CD14-positive monocyte (primary cell): ENCODE measurements around the gene AQP9. TPM values are rescaled to one million over a fixed set of nuclear protein-coding genes. Genes with fewer than 3 reads are reported as not detected.

Experiments
- DNase-seq, 3 donors: peaks; one replicate each; pipeline ENCODE4 v3.0.0-alpha.2; 2011 to 2022
- H2AFZ ChIP-seq: 2 replicates; pipeline ENCODE4 v1.6.0; 2012; ENCODE audit warnings: mild to moderate bottlenecking, low read depth, low read length, inconsistent platforms; ENCODE audit not compliant: insufficient read depth, poor library complexity, severe bottlenecking
- H3K27ac ChIP-seq, 2 donors: 1 replicate in 1 of 2; 2 replicates in 1 of 2; pipeline ENCODE4 v1.5.1; 2012 to 2013; ENCODE audit warnings: low read length in 2 of 2, control low read depth in 1 of 2, inconsistent platforms in 1 of 2, low read depth in 1 of 2, mild to moderate bottlenecking in 1 of 2
- H3K27me3 ChIP-seq, 2 donors: one replicate each; pipeline versions ENCODE4 v1.6.0 to v1.6.1; 2011 to 2013; ENCODE audit warnings: low read length in 2 of 2; ENCODE audit not compliant: control insufficient read depth in 2 of 2, insufficient read depth in 2 of 2
- H3K36me3 ChIP-seq, 2 donors: replicated peaks in 1 of 2; 1 replicate in 1 of 2; 2 replicates in 1 of 2; pipeline versions ENCODE4 v1.5.1 to v1.6.1; 2012 to 2013; ENCODE audit warnings: low read length in 2 of 2, control low read depth in 1 of 2, inconsistent platforms in 1 of 2, mild to moderate bottlenecking in 1 of 2; ENCODE audit not compliant: insufficient read depth in 2 of 2, control insufficient read depth in 1 of 2
- H3K4me1 ChIP-seq, 2 donors: 1 replicate in 1 of 2; 2 replicates in 1 of 2; pipeline versions ENCODE4 v1.5.1 to v1.6.1; 2012 to 2013; ENCODE audit warnings: low read length in 2 of 2, control low read depth in 1 of 2, inconsistent platforms in 1 of 2, mild to moderate bottlenecking in 1 of 2, moderate library complexity in 1 of 2; ENCODE audit not compliant: insufficient read depth in 2 of 2, control insufficient read depth in 1 of 2
- H3K4me2 ChIP-seq: replicated peaks from 2 replicates; pipeline ENCODE3; 2012; ENCODE audit warnings: low read length, moderate library complexity, mild to moderate bottlenecking; ENCODE audit not compliant: poor library complexity, severe bottlenecking; ENCODE audit errors: extremely low read depth
- H3K4me3 ChIP-seq, 3 experiments: fragments of 200-600 bp in 1 of 3; sonication (generic) in 1 of 3; replicated peaks in 1 of 3; 1 replicate in 2 of 3; 2 replicates in 1 of 3; pipeline ENCODE4 v1.5.1; 2011 to 2013; ENCODE audit warnings: low read length in 3 of 3, mild to moderate bottlenecking in 3 of 3, control low read depth in 2 of 3, low read depth in 2 of 3, inconsistent platforms in 1 of 3, moderate library complexity in 1 of 3
- H3K79me2 ChIP-seq: 2 replicates; pipeline ENCODE4 v1.6.0; 2012; ENCODE audit warnings: mild to moderate bottlenecking, control low read depth, inconsistent platforms, low read length, moderate library complexity; ENCODE audit not compliant: insufficient read depth
- H3K9ac ChIP-seq: 2 replicates; pipeline ENCODE4 v1.6.0; 2017; ENCODE audit warnings: low read length, mild to moderate bottlenecking; ENCODE audit not compliant: insufficient read depth, poor library complexity, severe bottlenecking
- H3K9me3 ChIP-seq, 2 donors: replicated peaks in 1 of 2; 1 replicate in 1 of 2; 2 replicates in 1 of 2; pipeline versions ENCODE4 v1.5.1 to v1.6.1; 2012 to 2013; ENCODE audit warnings: low read length in 2 of 2, control low read depth in 1 of 2; ENCODE audit not compliant: control insufficient read depth in 1 of 2, insufficient read depth in 1 of 2
- H4K20me1 ChIP-seq: 2 replicates; pipeline ENCODE4 v1.6.0; 2012; ENCODE audit warnings: mild to moderate bottlenecking, low read length, control low read depth, moderate library complexity; ENCODE audit not compliant: insufficient read depth
- H3K27ac Mint-ChIP-seq, 7 donors: one replicate each; pipeline ENCODE4 v1.8.0; 2020; ENCODE audit warnings: mild to moderate bottlenecking in 7 of 7, mixed read lengths in 7 of 7, moderate library complexity in 6 of 7, inconsistent platforms in 2 of 7
- H3K27me3 Mint-ChIP-seq, 3 donors: one replicate each; pipeline ENCODE4 v1.8.0; 2021 to 2022; ENCODE audit warnings: low read depth in 3 of 3, mild to moderate bottlenecking in 3 of 3, mixed read lengths in 3 of 3, moderate library complexity in 3 of 3, inconsistent platforms in 1 of 3
- H3K36me3 Mint-ChIP-seq, 2 donors: one replicate each; pipeline ENCODE4 v1.8.0; 2020; ENCODE audit warnings: mixed read lengths in 2 of 2, inconsistent platforms in 1 of 2, mild to moderate bottlenecking in 1 of 2
- H3K4me1 Mint-ChIP-seq: one replicate; pipeline ENCODE4 v1.8.0; 2020; ENCODE audit warnings: mild to moderate bottlenecking, mixed read lengths
- H3K4me3 Mint-ChIP-seq, 2 donors: one replicate each; pipeline ENCODE4 v1.8.0; 2020; ENCODE audit warnings: mild to moderate bottlenecking in 2 of 2, mixed read lengths in 2 of 2, moderate library complexity in 1 of 2
- H3K9me3 Mint-ChIP-seq, 7 donors: one replicate each; pipeline ENCODE4 v1.8.0; 2020 to 2022; ENCODE audit warnings: mixed read lengths in 7 of 7, mild to moderate bottlenecking in 6 of 7, moderate library complexity in 6 of 7, inconsistent platforms in 2 of 7
- CTCF ChIP-seq: fragments of 200-600 bp; IDR thresholded peaks from one replicate; pipeline ENCODE4 v1.8.0; 2022; ENCODE audit warnings: antibody characterized with exemption, mild to moderate bottlenecking
- WGBS: methylation state at CpG from one replicate; pipeline ENCODE4 v1.1.5; 2013; ENCODE audit warnings: missing lambda C conversion rate; ENCODE audit not compliant: insufficient coverage; 5-methylcytosine and 5-hydroxymethylcytosine counted together
- intact Hi-C, 2 donors: fragments of 100-400 bp; cut with micrococcal nuclease; formaldehyde crosslinking; loops; one replicate each; pipeline versions ENCODE4 v1.15.0 to v1.15.1; 2023
- polyA plus RNA-seq, 3 donors: library from polyadenylated mRNA; depleted of rRNA in 1 of 3; unstranded in 2 of 3; stranded (reverse) in 1 of 3; fragments of 300-500 nt in 2 of 3; fragments of >200 nt in 1 of 3; fragmentation: Illumina TruSeq in 2 of 3; gene quantifications; 1 replicate in 2 of 3; 2 replicates in 1 of 3; pipeline ENCODE4 v1.2.3, GENCODE V29; 2012 to 2021
- small RNA-seq: library from RNA; depleted of rRNA; stranded (forward); fragments of <200 nt; gene quantifications from one replicate; pipeline ENCODE3, GENCODE V24; 2012; ENCODE audit warnings: low read depth; ENCODE audit not compliant: insufficient read length

The AQP9 gene
- polyA plus RNA-seq, 3 donors: 35.6 to 141 (median 112) TPM

GRCh38 chr15:58232281-58233065, 94.3 kb downstream of the AQP9 start:
- Histone ChIP-seq H3K4me2 (no peak overlapping the region), H3K4me1 (peaks cover 11 to 19% of the 10 kb centered on the region in 2 donors), H4K20me1 (no peaks in the 10 kb centered on the region), H3K79me2 (no peaks in the 10 kb centered on the region), H3K27ac (no peak overlapping the region), H2AFZ (no peak overlapping the region), H3K36me3 (no peaks in the 10 kb centered on the region), H3K4me3 (no peak overlapping the region), H3K9ac (no peak overlapping the region), H3K9me3 (peaks cover 0 to 3% of the 10 kb centered on the region in 2 donors), H3K27me3 (no peaks in the 10 kb centered on the region)
- TF ChIP-seq CTCF: no peak
- H3K4me3 Mint-ChIP-seq: no peak overlapping the region
- H3K4me1 Mint-ChIP-seq: peaks cover 32% of the 10 kb centered on the region
- 0% methylated on average over 1 of the region's 3 CpGs for WGBS
- no peaks in the 10 kb centered on the region for H3K9me3 Mint-ChIP-seq
- intact Hi-C loops: no loop called here
- H3K27me3 Mint-ChIP-seq: peaks cover 1 to 5% (median 3%) of the 10 kb centered on the region in 3 donors
- peak overlapping the region in 3 of 7 donors; percentile 10 to 38 (median 19) for H3K27ac Mint-ChIP-seq
- no peaks in the 10 kb centered on the region for H3K36me3 Mint-ChIP-seq
- peak; percentile 72 to 93 (median 76) for DNase-seq

GRCh38 chr15:58233341-58233740, 95.2 kb downstream of the AQP9 start:
- Histone ChIP-seq H3K4me3 (no peak overlapping the region), H3K27me3 (no peaks in the 10 kb centered on the region), H3K27ac (no peak overlapping the region), H3K79me2 (no peaks in the 10 kb centered on the region), H3K36me3 (no peaks in the 10 kb centered on the region), H3K9ac (no peak overlapping the region), H3K4me2 (no peak overlapping the region), H3K9me3 (peaks cover 0 to 3% of the 10 kb centered on the region in 2 donors), H4K20me1 (no peaks in the 10 kb centered on the region), H2AFZ (no peak overlapping the region), H3K4me1 (peaks cover 11 to 19% of the 10 kb centered on the region in 2 donors)
- Mint-ChIP-seq H3K9me3 (no peaks in the 10 kb centered on the region), H3K36me3 (no peaks in the 10 kb centered on the region), H3K27ac (no peak overlapping the region), H3K4me3 (no peak overlapping the region), H3K27me3 (peaks cover 1 to 8% (median 3%) of the 10 kb centered on the region in 3 donors), H3K4me1 (peaks cover 28% of the 10 kb centered on the region)
- no peak for TF ChIP-seq CTCF
- no peak for DNase-seq
- intact Hi-C loops: no loop called here
- WGBS: no CpG with 5 or more reads among the region's 1 CpG

Small RNAs within 50 kb of the gene (small RNA-seq; reads per million reads assigned to genes)
- gene MTCO3P23: not detected

Other genes with a start within 250 kb of the AQP9 start
- gene ALDH1A2, start 72.7 kb upstream of the AQP9 start, polyA plus RNA-seq: 1 to 10 TPM in 2 of 3 donors, under 1 TPM in 1; 0.41 to 5.1 (median 3.4) TPM